HepG2 (cell line): ENCODE results near the gene KDM4B. TPM values are rescaled to one million over a fixed set of nuclear protein-coding genes. Genes with fewer than 3 reads are reported as not detected.

Experiments
- CREB3 ChIP-seq: sonication (generic); formaldehyde crosslinking; IDR thresholded peaks from 2 replicates; pipeline ENCODE4 v1.5.0; 2020; ENCODE audit warnings: missing genetic modification reagents
- ESRRA ChIP-seq: sonication (generic); formaldehyde crosslinking; IDR thresholded peaks from 2 replicates; pipeline ENCODE4 v1.5.1; 2020; ENCODE audit warnings: mild to moderate bottlenecking, low read depth, missing genetic modification reagents
- ETV6 ChIP-seq: sonication (generic); formaldehyde crosslinking; conservative IDR thresholded peaks from 2 replicates; pipeline ENCODE4 v1.4.0; 2020; ENCODE audit warnings: missing genetic modification reagents
- GABPA ChIP-seq, 2 experiments: IDR thresholded peaks; 2 replicates each; pipeline ENCODE4 v1.6.1; 2011 to 2016; ENCODE audit warnings: low read depth in 2 of 2, low read length in 1 of 2, missing biosample characterization in 1 of 2, missing genetic modification characterization in 1 of 2
- HNF4A ChIP-seq: sonication (generic); formaldehyde crosslinking; IDR thresholded peaks from 2 replicates; pipeline ENCODE4 v1.4.0; 2020; ENCODE audit warnings: missing genetic modification reagents
- KDM1A ChIP-seq: IDR thresholded peaks from 2 replicates; pipeline ENCODE4 v1.6.1; 2016; ENCODE audit warnings: missing compliant biosample characterization
- NFYC ChIP-seq: IDR thresholded peaks from 2 replicates; pipeline ENCODE4 v1.6.1; 2016; ENCODE audit warnings: missing genetic modification reagents, missing compliant biosample characterization
- SRSF4 ChIP-seq: fragments of 200-400 bp; formaldehyde crosslinking; IDR thresholded peaks from one replicate; pipeline ENCODE4 v1.6.1; 2018; ENCODE audit warnings: mild to moderate bottlenecking, low read depth, low read length, moderate library complexity; ENCODE audit not compliant: poor library complexity, severe bottlenecking
- ZMYM4 ChIP-seq: sonication (generic); formaldehyde crosslinking; IDR thresholded peaks from 2 replicates; pipeline ENCODE4 v1.8.1; 2023; ENCODE audit warnings: mild to moderate bottlenecking, missing genetic modification reagents
- ZNF460 ChIP-seq: sonication (generic); formaldehyde crosslinking; IDR thresholded peaks from 2 replicates; pipeline ENCODE4 v1.5.1; 2020; ENCODE audit warnings: missing genetic modification reagents, mild to moderate bottlenecking, borderline replicate concordance
- ZNF484 ChIP-seq: sonication (generic); formaldehyde crosslinking; IDR thresholded peaks from 2 replicates; pipeline ENCODE4 v1.5.1; 2020; ENCODE audit warnings: mild to moderate bottlenecking, low read depth, missing genetic modification reagents, borderline replicate concordance
- ZNF543 ChIP-seq: sonication (generic); formaldehyde crosslinking; IDR thresholded peaks from 2 replicates; pipeline ENCODE4 v1.4.0; 2020; ENCODE audit warnings: mild to moderate bottlenecking, missing genetic modification reagents
- ZNF709 ChIP-seq: sonication (generic); formaldehyde crosslinking; IDR thresholded peaks from 2 replicates; pipeline ENCODE4 v1.5.0; 2020; ENCODE audit warnings: mild to moderate bottlenecking, missing genetic modification reagents
- polyA plus RNA-seq, 8 experiments: library from polyadenylated mRNA; depleted of rRNA in 3 of 8; stranded (reverse) in 7 of 8; unstranded in 1 of 8; fragments of >200 nt; fragmentation: Illumina TruSeq in 4 of 8; extraction: Trizol in 4 of 8; gene quantifications; 2 replicates each; pipeline versions ENCODE4 v1.2.1 to v1.2.3, GENCODE V29; 2011 to 2016; ENCODE audit warnings: low read depth in 4 of 8, missing spikeins in 1 of 8, mixed read lengths in 1 of 8; ENCODE audit not compliant: insufficient read depth in 1 of 8
- total RNA-seq, 5 experiments: library from RNA; depleted of rRNA; stranded (reverse); fragments of >200 nt; fragmentation: Illumina TruSeq; extraction: Trizol; gene quantifications; 2 replicates each; pipeline ENCODE4 v1.2.3, GENCODE V29; 2016; ENCODE audit warnings: low read depth in 1 of 5
- TF ChIP-seq, protein P1 (sequence below): sonication (generic); formaldehyde crosslinking; IDR thresholded peaks from 2 replicates; pipeline ENCODE4 v1.4.0; 2020; ENCODE audit warnings: missing genetic modification reagents, borderline replicate concordance
- TF ChIP-seq, protein P2 (sequence below), 2 experiments: IDR thresholded peaks; 2 replicates each; pipeline ENCODE4 v1.6.1; 2011 to 2012; ENCODE audit warnings: low read length in 2 of 2, borderline replicate concordance in 1 of 2, low read depth in 1 of 2, mild to moderate bottlenecking in 1 of 2, moderate library complexity in 1 of 2

Gene KDM4B
- total and polyA plus RNA-seq, 2 of the 13 experiments (the other 11 are each of a cell fraction or from before 2014, with no cell fraction given): 4.9 to 14.6 TPM

- TF ChIP-seq, protein P1, sequence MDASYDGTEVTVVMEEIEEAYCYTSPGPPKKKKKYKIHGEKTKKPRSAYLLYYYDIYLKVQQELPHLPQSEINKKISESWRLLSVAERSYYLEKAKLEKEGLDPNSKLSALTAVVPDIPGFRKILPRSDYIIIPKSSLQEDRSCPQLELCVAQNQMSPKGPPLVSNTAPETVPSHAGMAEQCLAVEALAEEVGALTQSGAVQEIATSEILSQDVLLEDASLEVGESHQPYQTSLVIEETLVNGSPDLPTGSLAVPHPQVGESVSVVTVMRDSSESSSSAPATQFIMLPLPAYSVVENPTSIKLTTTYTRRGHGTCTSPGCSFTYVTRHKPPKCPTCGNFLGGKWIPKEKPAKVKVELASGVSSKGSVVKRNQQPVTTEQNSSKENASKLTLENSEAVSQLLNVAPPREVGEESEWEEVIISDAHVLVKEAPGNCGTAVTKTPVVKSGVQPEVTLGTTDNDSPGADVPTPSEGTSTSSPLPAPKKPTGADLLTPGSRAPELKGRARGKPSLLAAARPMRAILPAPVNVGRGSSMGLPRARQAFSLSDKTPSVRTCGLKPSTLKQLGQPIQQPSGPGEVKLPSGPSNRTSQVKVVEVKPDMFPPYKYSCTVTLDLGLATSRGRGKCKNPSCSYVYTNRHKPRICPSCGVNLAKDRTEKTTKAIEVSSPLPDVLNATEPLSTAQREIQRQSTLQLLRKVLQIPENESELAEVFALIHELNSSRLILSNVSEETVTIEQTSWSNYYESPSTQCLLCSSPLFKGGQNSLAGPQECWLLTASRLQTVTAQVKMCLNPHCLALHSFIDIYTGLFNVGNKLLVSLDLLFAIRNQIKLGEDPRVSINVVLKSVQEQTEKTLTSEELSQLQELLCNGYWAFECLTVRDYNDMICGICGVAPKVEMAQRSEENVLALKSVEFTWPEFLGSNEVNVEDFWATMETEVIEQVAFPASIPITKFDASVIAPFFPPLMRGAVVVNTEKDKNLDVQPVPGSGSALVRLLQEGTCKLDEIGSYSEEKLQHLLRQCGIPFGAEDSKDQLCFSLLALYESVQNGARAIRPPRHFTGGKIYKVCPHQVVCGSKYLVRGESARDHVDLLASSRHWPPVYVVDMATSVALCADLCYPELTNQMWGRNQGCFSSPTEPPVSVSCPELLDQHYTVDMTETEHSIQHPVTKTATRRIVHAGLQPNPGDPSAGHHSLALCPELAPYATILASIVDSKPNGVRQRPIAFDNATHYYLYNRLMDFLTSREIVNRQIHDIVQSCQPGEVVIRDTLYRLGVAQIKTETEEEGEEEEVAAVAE (CRISPR knock-in tag): peak; percentile 67; the same call in 1 of the 2 replicates
- TF ChIP-seq ZNF543 (CRISPR knock-in tag): no peak
- TF ChIP-seq GABPA (IDR thresholded peaks at IDR 0.05; ENCODE audit: low read depth, low read length): no peak
- TF ChIP-seq GABPA (CRISPR knock-in tag; IDR thresholded peaks at IDR 0.05; ENCODE audit: low read depth): no peak
- TF ChIP-seq CREB3 (CRISPR knock-in tag): no peak
- no peak for TF ChIP-seq ZNF484
- TF ChIP-seq NFYC (CRISPR knock-in tag): peak; percentile 99
- peak; percentile 78 for TF ChIP-seq ZMYM4
- no peak for TF ChIP-seq ETV6
- TF ChIP-seq HNF4A (CRISPR knock-in tag): no peak
- no peak for TF ChIP-seq ZNF709 (CRISPR knock-in tag)
- TF ChIP-seq, protein P2, sequence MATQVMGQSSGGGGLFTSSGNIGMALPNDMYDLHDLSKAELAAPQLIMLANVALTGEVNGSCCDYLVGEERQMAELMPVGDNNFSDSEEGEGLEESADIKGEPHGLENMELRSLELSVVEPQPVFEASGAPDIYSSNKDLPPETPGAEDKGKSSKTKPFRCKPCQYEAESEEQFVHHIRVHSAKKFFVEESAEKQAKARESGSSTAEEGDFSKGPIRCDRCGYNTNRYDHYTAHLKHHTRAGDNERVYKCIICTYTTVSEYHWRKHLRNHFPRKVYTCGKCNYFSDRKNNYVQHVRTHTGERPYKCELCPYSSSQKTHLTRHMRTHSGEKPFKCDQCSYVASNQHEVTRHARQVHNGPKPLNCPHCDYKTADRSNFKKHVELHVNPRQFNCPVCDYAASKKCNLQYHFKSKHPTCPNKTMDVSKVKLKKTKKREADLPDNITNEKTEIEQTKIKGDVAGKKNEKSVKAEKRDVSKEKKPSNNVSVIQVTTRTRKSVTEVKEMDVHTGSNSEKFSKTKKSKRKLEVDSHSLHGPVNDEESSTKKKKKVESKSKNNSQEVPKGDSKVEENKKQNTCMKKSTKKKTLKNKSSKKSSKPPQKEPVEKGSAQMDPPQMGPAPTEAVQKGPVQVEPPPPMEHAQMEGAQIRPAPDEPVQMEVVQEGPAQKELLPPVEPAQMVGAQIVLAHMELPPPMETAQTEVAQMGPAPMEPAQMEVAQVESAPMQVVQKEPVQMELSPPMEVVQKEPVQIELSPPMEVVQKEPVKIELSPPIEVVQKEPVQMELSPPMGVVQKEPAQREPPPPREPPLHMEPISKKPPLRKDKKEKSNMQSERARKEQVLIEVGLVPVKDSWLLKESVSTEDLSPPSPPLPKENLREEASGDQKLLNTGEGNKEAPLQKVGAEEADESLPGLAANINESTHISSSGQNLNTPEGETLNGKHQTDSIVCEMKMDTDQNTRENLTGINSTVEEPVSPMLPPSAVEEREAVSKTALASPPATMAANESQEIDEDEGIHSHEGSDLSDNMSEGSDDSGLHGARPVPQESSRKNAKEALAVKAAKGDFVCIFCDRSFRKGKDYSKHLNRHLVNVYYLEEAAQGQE (IDR thresholded peaks at IDR 0.05; ENCODE audit: borderline replicate concordance in 1 of 2, low read depth in 1 of 2, low read length in 2 of 2): no peak
- TF ChIP-seq ZNF460 (CRISPR knock-in tag): no peak
- no peak for TF ChIP-seq SRSF4
- TF ChIP-seq KDM1A (CRISPR knock-in tag): no peak
- no peak for TF ChIP-seq ESRRA
These were observed at the start of gene KDM4B (continued) for GRCh38 chr19:4968462-4969291.
